NT2/D1 (cell line): ENCODE measurements around the gene VEPH1.

Experiments
- DNase-seq: peaks from one replicate; pipeline ENCODE4 v3.0.0-alpha.2; 2011; ENCODE audit warnings: low read depth, low spot score
- H3K27me3 ChIP-seq: 2 replicates; pipeline ENCODE4 v1.6.0; 2011; ENCODE audit warnings: mild to moderate bottlenecking; ENCODE audit not compliant: insufficient read length, insufficient read depth
- H3K36me3 ChIP-seq: 2 replicates; pipeline ENCODE4 v1.6.1; 2011; ENCODE audit warnings: mild to moderate bottlenecking, low read length, mixed read lengths; ENCODE audit not compliant: insufficient read depth, insufficient read length
- H3K4me1 ChIP-seq: 2 replicates; pipeline ENCODE4 v1.5.1; 2011; ENCODE audit not compliant: insufficient read depth, insufficient read length
- H3K4me3 ChIP-seq: 2 replicates; pipeline ENCODE4 v1.5.1; 2011; ENCODE audit warnings: low read depth; ENCODE audit not compliant: insufficient read length
- H3K9ac ChIP-seq: 2 replicates; pipeline ENCODE4 v1.6.0; 2011; ENCODE audit warnings: low read depth; ENCODE audit not compliant: insufficient read length
- H3K9me3 ChIP-seq: 2 replicates; pipeline ENCODE4 v1.5.1; 2011; ENCODE audit warnings: mild to moderate bottlenecking, low read length; ENCODE audit not compliant: insufficient read depth
- SUZ12 ChIP-seq: IDR thresholded peaks from 2 replicates; pipeline ENCODE4 v1.6.1; 2011; ENCODE audit not compliant: insufficient read length, insufficient read depth; ENCODE audit errors: extremely low read depth
- YY1 ChIP-seq: IDR thresholded peaks from 2 replicates; pipeline ENCODE4 v1.6.1; 2011; ENCODE audit not compliant: insufficient read length, insufficient read depth
- ZNF274 ChIP-seq: IDR thresholded peaks from 2 replicates; pipeline ENCODE4 v1.6.1; 2011; ENCODE audit warnings: mild to moderate bottlenecking, low read depth, low read length

VEPH1 gene

GRCh38 chr3:157471064-157471463, 32.2 kb downstream of the VEPH1 start:
- no peak for DNase-seq
- Histone ChIP-seq H3K9ac (no peak overlapping the region), H3K36me3 (no peaks in the 10 kb centered on the region), H3K9me3 (no peaks in the 10 kb centered on the region), H3K4me1 (no peaks in the 10 kb centered on the region), H3K4me3 (no peak overlapping the region), H3K27me3 (no peaks in the 10 kb centered on the region)
- no peak for TF ChIP-seq YY1
- TF ChIP-seq SUZ12 = no peak
- TF ChIP-seq ZNF274 = no peak

GRCh38 chr3:157469561-157470294, 33.5 kb downstream of the VEPH1 start:
- no peaks in the 10 kb centered on the region for H3K4me1 ChIP-seq
- no peak for DNase-seq
- no peaks in the 10 kb centered on the region for H3K36me3 ChIP-seq
- no peak overlapping the region for H3K9ac ChIP-seq
- TF ChIP-seq SUZ12 = no peak
- TF ChIP-seq YY1 = no peak
- TF ChIP-seq ZNF274 = no peak
- no peaks in the 10 kb centered on the region for H3K9me3 ChIP-seq
- H3K4me3 ChIP-seq = no peak overlapping the region
- H3K27me3 ChIP-seq = no peaks in the 10 kb centered on the region

GRCh38 chr3:157467200-157467599, 36.0 kb downstream of the VEPH1 start:
- no peaks in the 10 kb centered on the region for H3K36me3 ChIP-seq
- H3K4me1 ChIP-seq = no peaks in the 10 kb centered on the region
- DNase-seq = no peak
- H3K4me3 ChIP-seq = no peak overlapping the region
- TF ChIP-seq SUZ12 (no peak), ZNF274 (no peak), YY1 (no peak)
- no peaks in the 10 kb centered on the region for H3K27me3 ChIP-seq
- H3K9ac ChIP-seq = no peak overlapping the region
- H3K9me3 ChIP-seq = no peaks in the 10 kb centered on the region

GRCh38 chr3:157465741-157466140, 37.5 kb downstream of the VEPH1 start:
- Histone ChIP-seq H3K9ac (no peak overlapping the region), H3K9me3 (no peaks in the 10 kb centered on the region), H3K36me3 (no peaks in the 10 kb centered on the region), H3K27me3 (no peaks in the 10 kb centered on the region), H3K4me1 (no peaks in the 10 kb centered on the region), H3K4me3 (no peak overlapping the region)
- TF ChIP-seq ZNF274 (no peak), YY1 (no peak), SUZ12 (no peak)
- DNase-seq = no peak

- Histone ChIP-seq H3K36me3 (no peaks in the 10 kb centered on the region), H3K4me3 (no peak overlapping the region), H3K27me3 (no peaks in the 10 kb centered on the region), H3K4me1 (no peaks in the 10 kb centered on the region), H3K9ac (no peak overlapping the region), H3K9me3 (no peaks in the 10 kb centered on the region)
- no peak for DNase-seq
- TF ChIP-seq YY1 = no peak
- TF ChIP-seq SUZ12 = no peak
- no peak for TF ChIP-seq ZNF274
Measured at GRCh38 chr3:157464321-157464720, 38.9 kb downstream of the VEPH1 start.

GRCh38 chr3:157463816-157464215, 39.4 kb downstream of the VEPH1 start:
- no peak for DNase-seq
- Histone ChIP-seq H3K9me3 (no peaks in the 10 kb centered on the region), H3K4me1 (no peaks in the 10 kb centered on the region), H3K4me3 (no peak overlapping the region), H3K27me3 (no peaks in the 10 kb centered on the region), H3K9ac (no peak overlapping the region), H3K36me3 (no peaks in the 10 kb centered on the region)
- TF ChIP-seq ZNF274 (no peak), YY1 (no peak), SUZ12 (no peak)

GRCh38 chr3:157460253-157460652, 43.0 kb downstream of the VEPH1 start:
- no peaks in the 10 kb centered on the region for H3K9me3 ChIP-seq
- TF ChIP-seq ZNF274 (no peak), YY1 (no peak), SUZ12 (no peak)
- no peaks in the 10 kb centered on the region for H3K4me1 ChIP-seq
- no peaks in the 10 kb centered on the region for H3K36me3 ChIP-seq
- H3K9ac ChIP-seq = no peak overlapping the region
- no peak overlapping the region for H3K4me3 ChIP-seq
- DNase-seq = no peak
- no peaks in the 10 kb centered on the region for H3K27me3 ChIP-seq
